Transverse colon (tissue), 4 donors: ENCODE measurements around the gene SMAD3. TPM values are rescaled to one million over a fixed set of nuclear protein-coding genes. Genes with fewer than 3 reads are reported as not detected.

Experiments
- DNase-seq: peaks from one replicate; pipeline ENCODE4 v3.0.0-alpha.2; 2019
- H3K27ac ChIP-seq, 4 donors: fragments of 200-600 bp; sonication (generic); 2 replicates each; pipeline ENCODE4 v1.5.1; 2016 to 2018; ENCODE audit warnings: inconsistent platforms in 4 of 4
- H3K27me3 ChIP-seq: fragments of 200-600 bp; sonication (generic); 2 replicates; pipeline ENCODE4 v1.5.1; 2017; ENCODE audit warnings: inconsistent platforms
- H3K36me3 ChIP-seq, 4 donors: fragments of 200-600 bp; sonication (generic); 2 replicates each; pipeline ENCODE4 v1.5.1; 2017 to 2019; ENCODE audit warnings: inconsistent platforms in 4 of 4
- H3K4me1 ChIP-seq, 4 donors: fragments of 200-600 bp; sonication (generic); 2 replicates each; pipeline ENCODE4 v1.5.1; 2017 to 2020; ENCODE audit warnings: inconsistent platforms in 4 of 4
- H3K4me3 ChIP-seq, 4 donors: fragments of 200-600 bp; sonication (generic); 1 replicate in 1 of 4; 2 replicates in 3 of 4; pipeline versions ENCODE4 v1.5.1 to v1.6.1; 2017 to 2019; ENCODE audit warnings: inconsistent platforms in 4 of 4
- H3K9me3 ChIP-seq, 2 donors: fragments of 200-600 bp; sonication (generic); 2 replicates each; pipeline ENCODE4 v1.5.1; 2017 to 2019; ENCODE audit warnings: inconsistent platforms in 2 of 2
- EP300 ChIP-seq: sonication (generic); formaldehyde crosslinking; IDR thresholded peaks from one replicate; pipeline ENCODE4 v1.6.1; 2017; ENCODE audit warnings: antibody characterized with exemption, low read depth
- POLR2A ChIP-seq: fragments of 450-650 bp; IDR thresholded peaks from one replicate; pipeline ENCODE4 v1.6.1; 2016; ENCODE audit warnings: antibody characterized with exemption, mild to moderate bottlenecking, moderate library complexity
- POLR2AphosphoS5 ChIP-seq, 3 donors: sonication (generic); formaldehyde crosslinking; IDR thresholded peaks; one replicate each; pipeline ENCODE4 v1.6.1; 2016; ENCODE audit warnings: antibody characterized with exemption in 3 of 3
- WGBS, 2 donors: methylation state at CpG; one replicate each; pipeline ENCODE4 v1.1.5; 2018; ENCODE audit warnings: low coverage in 1 of 2; 5-methylcytosine and 5-hydroxymethylcytosine counted together
- in situ Hi-C, 4 donors: fragments of 200-750 bp; cut with MboI; loops; one replicate each; pipeline versions ENCODE4 v1.15.0 to v1.15.1; 2017; ENCODE audit warnings: low sequenced_read_pairs in 3 of 4, low pct_ligation_motif_present in 1 of 4, low pct_unique_long_range_greater_than_20kb in 1 of 4
- intact Hi-C: fragments of 100-400 bp; cut with DNase I; formaldehyde crosslinking; loops from one replicate; pipeline ENCODE4 v1.15.1; 2023; ENCODE audit warnings: low total_unique reads
- total RNA-seq, 4 donors: library from RNA; depleted of rRNA; stranded (reverse); fragments of >200 nt; gene quantifications; one replicate each; pipeline ENCODE4 v1.1.0, GENCODE V29; 2016
- TF ChIP-seq, protein P1 (sequence below), 5 experiments: fragments of 200-600 bp in 3 of 5; fragments of 450-650 bp in 2 of 5; sonication (generic) in 3 of 5; IDR thresholded peaks; 1 replicate in 2 of 5; 2 replicates in 3 of 5; pipeline ENCODE4 v1.5.1; 2016 to 2017; ENCODE audit warnings: antibody characterized with exemption in 5 of 5, inconsistent platforms in 3 of 5, mild to moderate bottlenecking in 2 of 5, moderate library complexity in 1 of 5

SMAD3 gene
- total RNA-seq, 4 donors from 2014 or later, result 30.9 to 65.1 (median 57.0) TPM

GRCh38 chr15:67033012-67033411 is 32.4 kb upstream of the SMAD3 start:
- Histone ChIP-seq H3K4me3 (peak overlapping the region in 1 of 4 donors; percentile 33), H3K4me1 (peaks cover 4 to 20% (median 7%) of the 10 kb centered on the region in 4 donors), H3K36me3 (no peaks in the 10 kb centered on the region), H3K27ac (no peak overlapping the region), H3K9me3 (no peaks in the 10 kb centered on the region), H3K27me3 (peaks cover 10% of the 10 kb centered on the region)
- in situ Hi-C loops, result no loop called here
- WGBS, 2 donors, result 57 to 65% methylated on average over 3 to 12 of the region's 12 CpGs
- intact Hi-C loops, result no loop called here
- TF ChIP-seq POLR2A, result no peak
- no peak for TF ChIP-seq EP300
- TF ChIP-seq, protein P1, sequence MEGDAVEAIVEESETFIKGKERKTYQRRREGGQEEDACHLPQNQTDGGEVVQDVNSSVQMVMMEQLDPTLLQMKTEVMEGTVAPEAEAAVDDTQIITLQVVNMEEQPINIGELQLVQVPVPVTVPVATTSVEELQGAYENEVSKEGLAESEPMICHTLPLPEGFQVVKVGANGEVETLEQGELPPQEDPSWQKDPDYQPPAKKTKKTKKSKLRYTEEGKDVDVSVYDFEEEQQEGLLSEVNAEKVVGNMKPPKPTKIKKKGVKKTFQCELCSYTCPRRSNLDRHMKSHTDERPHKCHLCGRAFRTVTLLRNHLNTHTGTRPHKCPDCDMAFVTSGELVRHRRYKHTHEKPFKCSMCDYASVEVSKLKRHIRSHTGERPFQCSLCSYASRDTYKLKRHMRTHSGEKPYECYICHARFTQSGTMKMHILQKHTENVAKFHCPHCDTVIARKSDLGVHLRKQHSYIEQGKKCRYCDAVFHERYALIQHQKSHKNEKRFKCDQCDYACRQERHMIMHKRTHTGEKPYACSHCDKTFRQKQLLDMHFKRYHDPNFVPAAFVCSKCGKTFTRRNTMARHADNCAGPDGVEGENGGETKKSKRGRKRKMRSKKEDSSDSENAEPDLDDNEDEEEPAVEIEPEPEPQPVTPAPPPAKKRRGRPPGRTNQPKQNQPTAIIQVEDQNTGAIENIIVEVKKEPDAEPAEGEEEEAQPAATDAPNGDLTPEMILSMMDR (IDR thresholded peaks at IDR 0.05), result no peak
- TF ChIP-seq POLR2AphosphoS5 (IDR thresholded peaks at IDR 0.05), result no peak
- DNase-seq, result no peak

- no peak for TF ChIP-seq POLR2AphosphoS5 (IDR thresholded peaks at IDR 0.05)
- TF ChIP-seq EP300, result no peak
- TF ChIP-seq POLR2A, result no peak
- TF ChIP-seq, protein P1 (IDR thresholded peaks at IDR 0.05), result no peak
- in situ Hi-C loops (no loop called here), intact Hi-C loops (no loop called here)
- H3K9me3 ChIP-seq, result no peaks in the 10 kb centered on the region
- H3K4me1 ChIP-seq, result peaks cover 4 to 20% (median 7%) of the 10 kb centered on the region in 4 donors
- peak overlapping the region in 3 of 4 donors; percentile 13 to 33 (median 16) for H3K4me3 ChIP-seq
- no peak overlapping the region for H3K27ac ChIP-seq
- peak; percentile 42 for DNase-seq
- H3K36me3 ChIP-seq, result no peaks in the 10 kb centered on the region
- WGBS, 2 donors, result 6% methylated on average over 8 of the region's 50 CpGs; no CpG with 5 or more reads in 1 of the 2 donors
- H3K27me3 ChIP-seq, result peaks cover 10% of the 10 kb centered on the region
Measured at GRCh38 chr15:67033571-67034044, 31.8 kb upstream of the SMAD3 start.

GRCh38 chr15:67035886-67036285 is 29.5 kb upstream of the SMAD3 start:
- intact Hi-C loops (no loop called here), in situ Hi-C loops (no loop called here)
- WGBS, 2 donors, result 73 to 90% methylated on average over 3 to 4 of the region's 5 CpGs
- Histone ChIP-seq H3K27me3 (peaks cover 10% of the 10 kb centered on the region), H3K4me1 (peaks cover 4 to 15% (median 7%) of the 10 kb centered on the region in 4 donors), H3K36me3 (no peaks in the 10 kb centered on the region), H3K9me3 (no peaks in the 10 kb centered on the region), H3K4me3 (no peak overlapping the region), H3K27ac (no peak overlapping the region)
- TF ChIP-seq EP300 (no peak), POLR2AphosphoS5 (IDR thresholded peaks at IDR 0.05) (no peak), POLR2A (no peak)
- TF ChIP-seq, protein P1 (IDR thresholded peaks at IDR 0.05), result no peak
- DNase-seq, result no peak

DNA sequence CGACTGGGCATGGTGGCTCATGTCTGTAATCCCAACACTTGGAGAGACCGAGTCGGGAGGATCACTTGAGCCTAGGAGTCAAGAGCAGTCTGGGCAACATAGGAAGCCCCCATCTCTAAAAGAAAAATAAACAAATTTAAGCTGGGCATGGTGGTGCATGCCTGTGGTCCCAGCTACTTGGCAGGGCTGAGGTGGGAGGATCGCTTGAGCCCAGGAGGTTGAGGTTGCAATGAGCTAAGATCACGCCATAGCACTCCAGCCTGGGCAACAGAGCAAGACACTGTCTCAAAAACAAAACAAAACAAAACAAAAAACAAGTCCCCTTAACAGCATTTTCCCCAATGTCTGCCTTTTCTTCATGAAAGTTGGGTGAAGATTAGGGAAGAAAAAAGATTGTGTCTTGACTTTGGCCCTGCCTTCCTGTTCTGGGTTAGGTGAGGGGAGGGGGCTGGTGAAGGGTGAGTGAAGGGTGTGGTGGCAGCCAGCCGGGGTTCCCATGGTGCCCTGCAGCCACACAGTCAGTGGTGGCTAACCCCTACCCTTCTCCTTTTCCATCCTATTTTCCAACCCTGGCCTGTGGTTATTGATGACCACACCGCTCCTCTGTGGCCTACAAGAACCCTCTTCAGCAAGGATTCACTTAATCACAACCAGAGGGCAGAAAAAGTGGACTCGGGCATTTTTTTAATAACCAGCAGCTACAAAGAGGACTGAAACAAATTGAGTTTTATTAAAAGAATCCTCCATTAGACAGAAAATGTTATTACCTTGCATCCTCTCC is 28.4 kb upstream of the SMAD3 start:
- H3K4me3 ChIP-seq, result no peak overlapping the region
- no peak overlapping the region for H3K27ac ChIP-seq
- TF ChIP-seq POLR2A (no peak), EP300 (no peak), POLR2AphosphoS5 (IDR thresholded peaks at IDR 0.05) (no peak)
- TF ChIP-seq, protein P1 (IDR thresholded peaks at IDR 0.05), result no peak
- intact Hi-C loops (no loop called here), in situ Hi-C loops (no loop called here)
- H3K27me3 ChIP-seq, result peaks cover 10% of the 10 kb centered on the region
- no peaks in the 10 kb centered on the region for H3K9me3 ChIP-seq
- no peak for DNase-seq
- no peaks in the 10 kb centered on the region for H3K36me3 ChIP-seq
- H3K4me1 ChIP-seq, result peaks cover 4 to 14% (median 8%) of the 10 kb centered on the region in 4 donors
- WGBS, 2 donors, result 84 to 86% methylated on average over 6 to 8 of the region's 8 CpGs
